Heart left ventricle (tissue), 16 donors: ENCODE measurements around the gene ARAP3. TPM values are rescaled to one million over a fixed set of nuclear protein-coding genes. Genes with fewer than 3 reads are reported as not detected.

ENCODE experiments used
- ATAC-seq, 4 donors: fragments of 200-7000 bp; cut with Tn5 transposase; one replicate each; pipeline ENCODE4 v1.9.1; 2020 to 2022; ENCODE audit warnings: moderate library complexity in 4 of 4, mild to moderate bottlenecking in 3 of 4, moderate number of reproducible peaks in 1 of 4
- DNase-seq, 5 donors: peaks; one replicate each; pipeline ENCODE4 v3.0.0-alpha.2; 2020
- H3K27ac ChIP-seq, 12 donors: fragments of 200-600 bp; sonication (generic) in 4 of 12; one replicate each; pipeline versions ENCODE4 v1.5.0 to v1.8.0; 2016 to 2022; ENCODE audit warnings: mild to moderate bottlenecking in 2 of 12
- H3K27me3 ChIP-seq, 9 donors: fragments of 200-600 bp; sonication (generic) in 2 of 9; one replicate each; pipeline versions ENCODE4 v1.5.1 to v1.8.0; 2016 to 2022; ENCODE audit warnings: mild to moderate bottlenecking in 3 of 9
- H3K36me3 ChIP-seq, 9 donors: fragments of 200-600 bp; sonication (generic) in 2 of 9; one replicate each; pipeline versions ENCODE4 v1.5.0 to v1.8.0; 2018 to 2022; ENCODE audit warnings: mild to moderate bottlenecking in 2 of 9
- H3K4me1 ChIP-seq, 12 donors: fragments of 200-600 bp; sonication (generic) in 4 of 12; one replicate each; pipeline versions ENCODE4 v1.5.0 to v1.8.0; 2016 to 2022; ENCODE audit warnings: mild to moderate bottlenecking in 3 of 12
- H3K4me3 ChIP-seq, 12 donors: fragments of 200-600 bp; sonication (generic) in 4 of 12; one replicate each; pipeline versions ENCODE4 v1.5.0 to v1.8.0; 2017 to 2022; ENCODE audit warnings: mild to moderate bottlenecking in 9 of 12, moderate library complexity in 4 of 12
- H3K9me3 ChIP-seq, 12 donors: fragments of 200-600 bp; sonication (generic) in 4 of 12; one replicate each; pipeline versions ENCODE4 v1.5.0 to v1.8.0; 2016 to 2022; ENCODE audit warnings: mild to moderate bottlenecking in 1 of 12
- POLR2A ChIP-seq, 2 donors: fragments of 450-650 bp; IDR thresholded peaks; one replicate each; pipeline ENCODE4 v1.6.1; 2017; ENCODE audit warnings: antibody characterized with exemption in 2 of 2, mild to moderate bottlenecking in 2 of 2, moderate library complexity in 2 of 2
- whole genome bisulfite sequencing, 4 donors: extraction: QIAGEN DNeasy Blood & Tissue Kit in 2 of 4; methylation state at CpG; one replicate each; pipeline versions ENCODE4 v1.1.5 to v1.1.7; 2013 to 2018; 5-methylcytosine and 5-hydroxymethylcytosine counted together
- intact Hi-C, 10 donors: fragments of 100-400 bp; cut with DNase I; formaldehyde crosslinking; loops; one replicate each; pipeline versions ENCODE4 v1.11.1 to v1.14.2; 2022
- polyA plus RNA-seq, 2 donors: library from polyadenylated mRNA; stranded (reverse); fragments of 200-250 nt; gene quantifications; one replicate each; pipeline ENCODE4 v1.2.3, GENCODE V29; 2013
- total RNA-seq, 9 donors: library from RNA; depleted of rRNA in 2 of 9; stranded (reverse); fragments of >200 nt in 2 of 9; fragmentation: NEBNext Ultra II Directional in 3 of 9; extraction: Animal tissue kit (Norgen Biotek cat#: 25700) in 3 of 9; gene quantifications; one replicate each; pipeline versions ENCODE4 v1.1.0 to v1.2.4, GENCODE V29; 2016 to 2023
- TF ChIP-seq, protein P1 (sequence below), 12 donors: fragments of 200-600 bp; sonication (generic) in 4 of 12; IDR thresholded peaks; one replicate each; pipeline versions ENCODE4 v1.5.0 to v1.8.0; 2018 to 2022; ENCODE audit warnings: antibody characterized with exemption in 12 of 12, mild to moderate bottlenecking in 5 of 12
- donor health status: ischemic (EF 13 %, LVEDD 7.1; RV severe dilation, severe dysfunction).
- donor health status: healthy with polysubstance abuse.
- donor health status: DM: no; HTN: yes; CAD: no.
- donor health status: DM: no; HTN: no; CAD: no.
- donor health status: ischemic (EF 25% LVEDD 6.9; RV normal size, moderate dysfunction).
- donor health status: ischemic (EF 25% LVEDD 5.7; RV mildly dilated, moderate dysfunction).
- donor health status: healthy.
- donor health status: DM: yes; HTN: yes; CAD: no.
- donor health status: ischemic (EF 35%, LVEDD 5.7; RV mildly dilated, moderate dysfunction).
- donor health status: nonischemic (EF 11% LVEDD 7.7; RV severe dilation, severe dysfunction).
- donor health status: DM: yes; HTN: yes; CAD: no.
- donor health status: PGD.
- donor health status: ischemic (EF 29% LVEDD 5.4; RV normal size, mild dysfunction).
- donor health status: nonischemic (EF 23%, LVEDD 6.1; RV moderate dilation, normal function).

Gene ARAP3
- total and polyA plus RNA-seq, 11 donors: 8.9 to 20.5 (median 13.8) TPM

GRCh38 chr5:141649972-141650371 is 32.1 kb downstream of the ARAP3 start:
- no peaks in the 10 kb centered on the region for H3K27me3 ChIP-seq
- H3K27ac ChIP-seq: no peak overlapping the region
- TF ChIP-seq, protein P1, sequence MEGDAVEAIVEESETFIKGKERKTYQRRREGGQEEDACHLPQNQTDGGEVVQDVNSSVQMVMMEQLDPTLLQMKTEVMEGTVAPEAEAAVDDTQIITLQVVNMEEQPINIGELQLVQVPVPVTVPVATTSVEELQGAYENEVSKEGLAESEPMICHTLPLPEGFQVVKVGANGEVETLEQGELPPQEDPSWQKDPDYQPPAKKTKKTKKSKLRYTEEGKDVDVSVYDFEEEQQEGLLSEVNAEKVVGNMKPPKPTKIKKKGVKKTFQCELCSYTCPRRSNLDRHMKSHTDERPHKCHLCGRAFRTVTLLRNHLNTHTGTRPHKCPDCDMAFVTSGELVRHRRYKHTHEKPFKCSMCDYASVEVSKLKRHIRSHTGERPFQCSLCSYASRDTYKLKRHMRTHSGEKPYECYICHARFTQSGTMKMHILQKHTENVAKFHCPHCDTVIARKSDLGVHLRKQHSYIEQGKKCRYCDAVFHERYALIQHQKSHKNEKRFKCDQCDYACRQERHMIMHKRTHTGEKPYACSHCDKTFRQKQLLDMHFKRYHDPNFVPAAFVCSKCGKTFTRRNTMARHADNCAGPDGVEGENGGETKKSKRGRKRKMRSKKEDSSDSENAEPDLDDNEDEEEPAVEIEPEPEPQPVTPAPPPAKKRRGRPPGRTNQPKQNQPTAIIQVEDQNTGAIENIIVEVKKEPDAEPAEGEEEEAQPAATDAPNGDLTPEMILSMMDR (IDR thresholded peaks at IDR 0.05): no peak
- TF ChIP-seq POLR2A (IDR thresholded peaks at IDR 0.05): no peak
- intact Hi-C loops: no loop called here
- H3K36me3 ChIP-seq: peaks cover 0 to 46% (median 14%) of the 10 kb centered on the region in 9 donors
- H3K4me3 ChIP-seq: no peak overlapping the region
- peaks cover 0 to 18% (median 11%) of the 10 kb centered on the region in 12 donors for H3K4me1 ChIP-seq
- no peaks in the 10 kb centered on the region for H3K9me3 ChIP-seq
- DNase-seq: no peak
- no peak for ATAC-seq

DNA sequence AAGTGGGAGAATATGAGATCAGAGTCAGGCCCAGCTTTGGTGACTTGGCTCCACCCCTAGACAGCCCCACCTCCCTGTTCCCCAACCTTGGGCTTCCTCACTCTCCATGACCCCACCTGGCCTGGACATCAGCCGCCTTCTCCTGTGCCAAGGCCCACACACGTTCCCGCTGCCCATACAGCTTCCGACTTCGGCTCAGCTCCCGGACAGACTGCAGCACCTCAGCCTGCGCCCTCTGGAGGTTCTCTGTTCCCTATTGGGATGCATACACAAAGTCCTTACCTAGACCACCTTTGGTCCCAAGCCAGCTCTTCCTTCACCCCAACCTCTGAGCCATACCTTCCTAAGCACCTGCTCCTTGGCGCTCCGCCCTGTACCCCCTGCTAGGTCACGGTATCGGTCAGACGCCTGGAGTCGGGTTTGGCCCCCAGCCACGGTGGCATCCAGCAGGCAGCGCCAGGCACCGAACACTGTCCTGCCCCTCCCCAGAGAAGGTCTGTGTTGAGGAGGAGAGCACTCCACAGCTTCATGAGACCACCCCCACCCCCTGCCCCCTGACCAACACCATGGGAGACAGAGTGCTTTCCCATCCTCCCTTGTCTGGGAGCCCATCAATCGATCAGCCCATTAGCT is 32.9 kb downstream of the ARAP3 start:
- no peak overlapping the region for H3K27ac ChIP-seq
- TF ChIP-seq, protein P1 (IDR thresholded peaks at IDR 0.05): no peak
- TF ChIP-seq POLR2A (IDR thresholded peaks at IDR 0.05): no peak
- intact Hi-C loops: no loop called here

DNA sequence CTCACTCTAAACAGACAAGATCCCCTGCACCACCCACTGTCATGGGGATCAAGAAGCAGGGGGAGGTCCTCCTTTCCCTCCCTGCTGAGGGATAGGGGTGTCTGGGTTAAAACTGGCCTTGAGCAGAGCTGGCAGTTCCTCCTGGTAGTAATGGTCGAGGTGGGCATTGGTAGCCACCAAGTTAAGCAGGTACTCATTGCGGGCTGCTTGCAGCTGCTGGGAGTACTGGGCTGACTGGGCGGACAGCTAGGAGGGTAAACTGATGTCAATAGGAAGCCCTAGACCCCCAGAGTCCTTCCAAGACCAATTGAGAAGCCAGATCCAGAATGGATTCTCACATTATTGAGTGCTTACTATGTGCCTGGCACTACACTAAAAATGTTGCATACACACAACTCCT is 34.2 kb downstream of the ARAP3 start:
- 84 to 94% (median 92%) methylated on average over 3 of the region's 3 CpGs for WGBS, 4 donors
- peaks cover 0 to 48% (median 12%) of the 10 kb centered on the region in 9 donors for H3K36me3 ChIP-seq
- no peaks in the 10 kb centered on the region for H3K9me3 ChIP-seq
- TF ChIP-seq, protein P1 (IDR thresholded peaks at IDR 0.05): no peak
- TF ChIP-seq POLR2A (IDR thresholded peaks at IDR 0.05): no peak
- H3K27me3 ChIP-seq: no peaks in the 10 kb centered on the region
- no peak overlapping the region for H3K4me3 ChIP-seq
- ATAC-seq (no peak), DNase-seq (no peak)
- peaks cover 0 to 18% (median 11%) of the 10 kb centered on the region in 12 donors for H3K4me1 ChIP-seq
- intact Hi-C loops: no loop called here
- H3K27ac ChIP-seq: no peak overlapping the region

More for the DNA sequence above, 32.9 kb downstream of the ARAP3 start:
- H3K4me3 ChIP-seq: no peak overlapping the region
- ATAC-seq (no peak), DNase-seq (no peak)
- no peaks in the 10 kb centered on the region for H3K9me3 ChIP-seq
- no peaks in the 10 kb centered on the region for H3K27me3 ChIP-seq
- 93 to 94% (median 94%) methylated on average over 17 of the region's 17 CpGs for WGBS, 4 donors
- H3K4me1 ChIP-seq: peaks cover 0 to 18% (median 11%) of the 10 kb centered on the region in 12 donors
- H3K36me3 ChIP-seq: peaks cover 0 to 50% (median 15%) of the 10 kb centered on the region in 9 donors

DNA sequence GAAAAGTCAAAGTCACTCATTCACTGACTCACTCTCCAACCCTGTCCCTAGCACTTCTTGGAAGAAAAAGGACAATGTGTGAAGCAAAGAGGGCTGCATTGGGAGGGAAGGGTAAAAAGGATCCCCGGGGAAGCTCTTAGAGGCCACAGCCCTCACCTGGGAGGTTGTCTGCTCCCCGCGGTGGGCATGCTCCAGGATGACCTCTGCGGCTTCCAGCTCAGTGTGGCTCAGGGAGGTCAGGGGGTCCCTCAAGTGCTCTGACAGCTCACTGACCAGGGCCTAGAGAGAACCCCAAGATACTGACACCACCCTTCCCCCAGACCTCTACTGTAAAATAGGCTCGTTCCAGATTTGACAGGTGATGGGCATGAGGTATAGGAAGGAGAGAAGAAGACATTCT is 34.8 kb downstream of the ARAP3 start:
- no peak for DNase-seq
- Histone ChIP-seq H3K36me3 (peaks cover 0 to 49% (median 12%) of the 10 kb centered on the region in 9 donors), H3K4me3 (no peak overlapping the region), H3K9me3 (no peaks in the 10 kb centered on the region), H3K27me3 (no peaks in the 10 kb centered on the region), H3K27ac (no peak overlapping the region), H3K4me1 (peaks cover 0 to 18% (median 11%) of the 10 kb centered on the region in 12 donors)
- intact Hi-C loops: no loop called here
- no peak for TF ChIP-seq POLR2A (IDR thresholded peaks at IDR 0.05)
- TF ChIP-seq, protein P1 (IDR thresholded peaks at IDR 0.05): no peak
- WGBS, 4 donors: 89 to 93% (median 90%) methylated on average over 5 of the region's 5 CpGs
- no peak for ATAC-seq
